Endothelial cell of umbilical vein (primary cell): ENCODE measurements around the gene NXPE1. TPM values are rescaled to one million over a fixed set of nuclear protein-coding genes. Genes with fewer than 3 reads are reported as not detected.

Source experiments
- BruUV-seq: library from RNA; stranded (reverse); fragments of 400-500 nt; replicated peaks from 2 replicates; lab custom pipeline; 2021; lab: Mats Ljungman, UMichigan
- CTCF ChIA-PET: fragments of 300-600, 350-600 bp; sonication (Branson Sonifier 250); formaldehyde crosslinking; loops from one replicate; lab custom pipeline; 2021; ENCODE audit warnings: antibody characterized with exemption, inconsistent platforms; lab: Charles Lee
- POLR2A ChIA-PET: fragments of 300-600, 350-600 bp; sonication (Branson Sonifier 250); formaldehyde crosslinking; loops from one replicate; lab custom pipeline; 2021; ENCODE audit warnings: antibody characterized with exemption, inconsistent platforms; lab: Charles Lee
- DNase-seq: peaks from one replicate; pipeline ENCODE4 v3.0.0-alpha.2; 2011; ENCODE audit warnings: low read depth, low spot score
- FAIRE-seq: peaks from 2 replicates; lab custom pipeline; 2011; peaks lifted over from hg19 to GRCh38; lab: Jason Lieb, UNC
- H2AFZ ChIP-seq: 2 replicates; pipeline ENCODE4 v1.6.0; 2012; ENCODE audit warnings: low read depth, low read length, control low read depth, inconsistent platforms
- H3K27ac ChIP-seq: 2 replicates; pipeline ENCODE4 v1.5.1; 2011; ENCODE audit warnings: low read depth, mild to moderate bottlenecking, control low read depth, low read length, moderate library complexity; ENCODE audit not compliant: insufficient read depth
- H3K27me3 ChIP-seq, 2 experiments: 2 replicates each; pipeline versions ENCODE4 v1.6.0 to v1.6.1; 2011; ENCODE audit warnings: low read length in 2 of 2, mixed read lengths in 1 of 2; ENCODE audit not compliant: control insufficient read depth in 2 of 2, insufficient read depth in 2 of 2
- H3K36me3 ChIP-seq, 2 experiments: 2 replicates in 1 of 2; 3 replicates in 1 of 2; pipeline ENCODE4 v1.5.1; 2011; ENCODE audit warnings: low read length in 2 of 2, mild to moderate bottlenecking in 1 of 2, moderate library complexity in 1 of 2; ENCODE audit not compliant: control insufficient read depth in 2 of 2, insufficient read depth in 2 of 2; ENCODE audit errors: extremely low read depth in 1 of 2
- H3K4me1 ChIP-seq: 3 replicates; pipeline ENCODE4 v1.5.1; 2011; ENCODE audit warnings: mild to moderate bottlenecking, low read length; ENCODE audit not compliant: control insufficient read depth, insufficient read depth; ENCODE audit errors: extremely low read depth
- H3K4me2 ChIP-seq: 2 replicates; pipeline ENCODE4 v1.6.1; 2011; ENCODE audit warnings: low read length, control low read depth, mixed read lengths; ENCODE audit not compliant: insufficient read depth
- H3K4me3 ChIP-seq, 3 experiments: fragments of 200-600 bp in 1 of 3; sonication (generic), shearing (Covaris generic) in 1 of 3; replicated peaks in 1 of 3; 2 replicates each; pipeline ENCODE4 v1.5.1; 2011 to 2016; ENCODE audit warnings: control low read depth in 3 of 3, low read length in 3 of 3, mild to moderate bottlenecking in 2 of 3, inconsistent platforms in 1 of 3, low read depth in 1 of 3, moderate library complexity in 1 of 3; ENCODE audit not compliant: insufficient read depth in 1 of 3
- H3K79me2 ChIP-seq: 2 replicates; pipeline ENCODE4 v1.6.0; 2012; ENCODE audit warnings: low read length, inconsistent platforms; ENCODE audit not compliant: control insufficient read depth, insufficient read depth
- H3K9ac ChIP-seq: replicated peaks from 2 replicates; pipeline ENCODE3; 2011; ENCODE audit warnings: low read length, control low read depth; ENCODE audit not compliant: insufficient read depth; ENCODE audit errors: extremely low read depth
- H3K9me1 ChIP-seq: replicated peaks from 3 replicates; pipeline ENCODE4 v1.6.0; 2011; ENCODE audit warnings: mild to moderate bottlenecking, low read length; ENCODE audit not compliant: control insufficient read depth, insufficient read depth; ENCODE audit errors: extremely low read depth
- H3K9me3 ChIP-seq: replicated peaks from 2 replicates; pipeline ENCODE4 v1.5.1; 2012; ENCODE audit warnings: low read length, inconsistent platforms; ENCODE audit not compliant: control insufficient read depth, insufficient read depth
- H4K20me1 ChIP-seq: replicated peaks from 2 replicates; pipeline ENCODE3; 2011; ENCODE audit warnings: mild to moderate bottlenecking, low read length; ENCODE audit not compliant: control insufficient read depth, insufficient read depth; ENCODE audit errors: extremely low read depth
- CTCF ChIP-seq, 2 donors: IDR thresholded peaks; 1 replicate in 1 of 2; 2 replicates in 1 of 2; pipeline ENCODE4 v1.5.1; 2011; ENCODE audit warnings: low read length in 2 of 2, mild to moderate bottlenecking in 2 of 2, moderate library complexity in 2 of 2, control low read depth in 1 of 2, inconsistent platforms in 1 of 2, low read depth in 1 of 2; ENCODE audit not compliant: insufficient read depth in 1 of 2; ENCODE audit errors: extremely low read depth in 1 of 2
- FOS ChIP-seq: IDR thresholded peaks from 2 replicates; pipeline ENCODE4 v1.6.1; 2011; ENCODE audit warnings: mild to moderate bottlenecking, low read length, moderate library complexity, borderline replicate concordance; ENCODE audit not compliant: insufficient read depth
- GATA2 ChIP-seq: IDR thresholded peaks from 2 replicates; pipeline ENCODE4 v1.7.0; 2011; ENCODE audit warnings: low read depth, mild to moderate bottlenecking, moderate library complexity, mixed read lengths, low read length; ENCODE audit not compliant: insufficient read length, insufficient read depth
- JUN ChIP-seq: IDR thresholded peaks from 2 replicates; pipeline ENCODE4 v1.6.1; 2011; ENCODE audit warnings: borderline replicate concordance, low read depth; ENCODE audit not compliant: insufficient read length, insufficient read depth
- MAX ChIP-seq: IDR thresholded peaks from 2 replicates; pipeline ENCODE4 v1.6.1; 2011; ENCODE audit not compliant: insufficient read depth, insufficient read length
- MYC ChIP-seq: IDR thresholded peaks from one replicate; pipeline ENCODE4 v1.6.1; 2011; ENCODE audit warnings: mild to moderate bottlenecking, low read depth, low read length
- POLR2A ChIP-seq: IDR thresholded peaks from 2 replicates; pipeline ENCODE4 v1.6.1; 2012; ENCODE audit warnings: low read depth, mild to moderate bottlenecking, control low read depth, low read length
- POLR2AphosphoS5 ChIP-seq: IDR thresholded peaks from 2 replicates; pipeline ENCODE4 v1.6.1; 2012; ENCODE audit warnings: low read depth, mild to moderate bottlenecking, control low read depth, low read length, moderate library complexity; ENCODE audit not compliant: insufficient read depth
- dilution Hi-C: fragments of 300-500 bp; cut with MboI; formaldehyde crosslinking; loops from one replicate; pipeline ENCODE4 v1.15.0; 2019; ENCODE audit warnings: low sequenced_read_pairs; ENCODE audit not compliant: extremely low pct_ligation_motif_present
- intact Hi-C: fragments of 100-400 bp; cut with micrococcal nuclease; formaldehyde crosslinking; loops from one replicate; pipeline ENCODE4 v1.10.0; 2022
- polyA plus RNA-seq, 4 experiments: library from polyadenylated mRNA; depleted of rRNA in 3 of 4; stranded (reverse) in 3 of 4; unstranded in 1 of 4; fragments of >200 nt; gene quantifications; 2 replicates each; pipeline versions ENCODE4 v1.2.1 to v1.2.3, GENCODE V29; 2011 to 2012; ENCODE audit warnings: missing spikeins in 1 of 4
- total RNA-seq: library from RNA; stranded (reverse); gene quantifications from 2 replicates; pipeline ENCODE4 v1.2.3, GENCODE V29; 2021

NXPE1 gene
- total and polyA plus RNA-seq, 2 donors (not counting 3 experiments of a cell fraction or from before 2014, with no cell fraction given), result not detected

DNA sequence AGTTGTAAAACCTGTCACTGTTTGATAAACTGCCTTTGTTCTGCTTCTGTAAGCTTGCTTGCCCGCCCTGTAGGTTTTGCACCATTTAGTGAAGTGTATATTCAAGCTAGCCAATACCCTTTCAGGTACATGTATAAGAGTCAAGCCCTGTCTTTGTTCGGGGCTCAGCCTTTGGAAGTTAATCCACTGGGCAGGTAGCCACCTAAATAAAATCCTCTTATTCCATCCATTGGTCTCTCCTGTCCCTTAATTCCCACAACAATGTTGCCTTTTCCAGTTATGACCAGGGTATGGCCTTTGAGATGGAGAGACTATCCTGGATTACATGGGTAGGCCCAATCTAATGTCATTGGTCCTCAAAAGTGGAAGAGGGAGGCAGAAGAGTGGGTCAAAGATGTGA lies 34.0 kb downstream of the NXPE1 start:
- dilution Hi-C loops, result no loop called here
- H3K27ac ChIP-seq, result no peak overlapping the region
- CTCF ChIA-PET, result no interaction called here
- H3K4me3 ChIP-seq, result no peak overlapping the region
- H3K4me2 ChIP-seq, result no peak overlapping the region
- H2AFZ ChIP-seq, result no peak overlapping the region
- TF ChIP-seq POLR2A (no peak), CTCF (IDR thresholded peaks at IDR 0.05; ENCODE audit: extremely low read depth in 1 of 2, insufficient read depth in 1 of 2, low read depth in 1 of 2, low read length in 2 of 2) (no peak), FOS (no peak), POLR2AphosphoS5 (no peak), MYC (no peak), JUN (no peak), MAX (no peak), GATA2 (no peak)
- no peaks in the 10 kb centered on the region for H3K9me3 ChIP-seq
- no peaks in the 10 kb centered on the region for H4K20me1 ChIP-seq
- no peaks in the 10 kb centered on the region for H3K79me2 ChIP-seq
- intact Hi-C loops, result no loop called here
- no TSS peak for BruUV-seq
- no peaks in the 10 kb centered on the region for H3K9me1 ChIP-seq
- DNase-seq (no peak), FAIRE-seq (no peak)
- H3K4me1 ChIP-seq, result no peaks in the 10 kb centered on the region
- H3K9ac ChIP-seq, result no peak overlapping the region
- no peaks in the 10 kb centered on the region for H3K36me3 ChIP-seq
- POLR2A ChIA-PET, result no interaction called here
- no peaks in the 10 kb centered on the region for H3K27me3 ChIP-seq
